HepG2 (cell line): Measurements from ENCODE around the gene DNAJC12.

Experiments used
- CTCF ChIP-seq: sonication (generic); formaldehyde crosslinking; IDR thresholded peaks from 2 replicates; pipeline ENCODE4 v1.5.0; 2020; ENCODE audit warnings: mild to moderate bottlenecking, missing genetic modification reagents, moderate library complexity
- EP300 ChIP-seq, 3 experiments: sonication (generic) in 1 of 3; formaldehyde crosslinking in 1 of 3; IDR thresholded peaks; 2 replicates each; pipeline versions ENCODE4 v1.5.1 to v1.6.1; 2011 to 2020; ENCODE audit warnings: low read depth in 2 of 3, low read length in 2 of 3, borderline replicate concordance in 1 of 3, improper control_type of control experiment in 1 of 3, mild to moderate bottlenecking in 1 of 3, missing genetic modification reagents in 1 of 3, moderate library complexity in 1 of 3
- TCF12 ChIP-seq, 2 experiments: fragments of 450-650 bp in 1 of 2; sonication (generic) in 1 of 2; formaldehyde crosslinking in 1 of 2; IDR thresholded peaks; 2 replicates each; pipeline versions ENCODE4 v1.6.1 to v1.8.0; 2017 to 2022; ENCODE audit warnings: antibody characterized with exemption in 1 of 2, mild to moderate bottlenecking in 1 of 2, missing genetic modification reagents in 1 of 2, moderate library complexity in 1 of 2

- TF ChIP-seq TCF12 (IDR thresholded peaks at IDR 0.05) (no peak), TCF12 (CRISPR knock-in tag; IDR thresholded peaks at IDR 0.05) (no peak), CTCF (CRISPR knock-in tag) (no peak), EP300 (IDR thresholded peaks at IDR 0.05; ENCODE audit: low read depth in 2 of 2, low read length in 2 of 2) (no peak), EP300 (CRISPR knock-in tag; IDR thresholded peaks at IDR 0.05; ENCODE audit: borderline replicate concordance) (no peak)
Observed at GRCh38 chr10:67780759-67781538, 57.0 kb downstream of the DNAJC12 start.
